Fibroblast of peridontal ligament (primary cell): ENCODE data around the gene FN3K.
"Not testable (repeated sequence)": the region's sequence is repeated elsewhere in the genome, so short reads cannot be mapped to it uniquely, and the experiment has no call there.

Experiments used
- DNase-seq: peaks from one replicate; pipeline ENCODE4 v3.0.0-alpha.2; 2010; ENCODE audit errors: extremely low read depth

The FN3K gene

GRCh38 chr17:82737967-82738877 is 2.8 kb downstream of the FN3K start:
- DNase-seq: no peak

- DNase-seq: no peak
Observed at GRCh38 chr17:82740906-82741759, 5.7 kb downstream of the FN3K start.

GRCh38 chr17:82743344-82744219 is 8.2 kb downstream of the FN3K start:
- DNase-seq: no peak

GRCh38 chr17:82744736-82745135 is 9.3 kb downstream of the FN3K start:
- not testable (repeated sequence) for DNase-seq

- no peak for DNase-seq
Observed at GRCh38 chr17:82745524-82745923, 10.1 kb downstream of the FN3K start.

- no peak for DNase-seq
Observed at GRCh38 chr17:82748756-82749155, 13.3 kb downstream of the FN3K start.

GRCh38 chr17:82750241-82750908 is 15.0 kb downstream of the FN3K start:
- no peak for DNase-seq

GRCh38 chr17:82751171-82751570 is 15.8 kb downstream of the FN3K start:
- no peak for DNase-seq

- DNase-seq: peak; percentile 82
Observed at GRCh38 chr17:82751571-82752370, 16.4 kb downstream of the FN3K start, which contains the start of gene TBCD. TSS of gene TBCD (plus strand) at chr17:82752065. CDS start at chr17:82752194, 129 bp downstream.

GRCh38 chr17:82752371-82753200 is 17.2 kb downstream of the FN3K start:
- no peak for DNase-seq

- no peak for DNase-seq
Observed at GRCh38 chr17:82753201-82753464, 17.7 kb downstream of the FN3K start.

GRCh38 chr17:82754297-82755208 is 19.1 kb downstream of the FN3K start:
- DNase-seq: no peak

GRCh38 chr17:82756166-82756565 is 20.8 kb downstream of the FN3K start:
- DNase-seq: no peak

- DNase-seq: no peak
Observed at GRCh38 chr17:82765371-82765770, 30.0 kb downstream of the FN3K start.

- peak; percentile 41 for DNase-seq
Observed at GRCh38 chr17:82767041-82767754, 31.8 kb downstream of the FN3K start.

GRCh38 chr17:82769041-82769440 is 33.6 kb downstream of the FN3K start:
- no peak for DNase-seq

- DNase-seq: peak; percentile 68
Observed at GRCh38 chr17:82772026-82772425, 36.6 kb downstream of the FN3K start.

- DNase-seq: not testable (repeated sequence)
Observed at GRCh38 chr17:82774456-82774855, 39.0 kb downstream of the FN3K start.
